HG03378 (cell line): ENCODE data around the gene BMP10.

Experiments
- ATAC-seq: cut with Tn5 transposase; IDR thresholded peaks from one replicate; pipeline ENCODE4 v1.9.1; 2021; ENCODE audit warnings: mild to moderate bottlenecking, moderate library complexity; ENCODE audit not compliant: unreplicated experiment

BMP10 gene

DNA sequence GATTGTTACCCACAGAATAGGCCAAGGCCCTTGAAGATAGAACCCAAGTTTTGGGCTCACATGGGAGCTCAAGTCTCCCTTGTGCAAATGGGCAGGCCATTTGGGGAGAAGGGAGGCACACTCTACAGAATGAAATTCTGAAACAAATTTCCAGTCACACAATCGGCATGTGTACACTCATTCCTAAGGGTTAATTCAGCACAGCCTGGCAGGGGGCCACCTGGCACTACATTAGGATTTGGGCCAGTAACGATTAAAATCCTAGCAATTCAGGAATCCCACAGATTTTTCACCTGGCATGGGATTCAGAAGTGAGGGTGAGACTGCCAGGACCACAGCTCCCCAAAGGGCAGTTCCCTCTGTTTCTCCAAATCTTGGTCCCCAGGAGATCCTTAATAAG is 46.4 kb downstream of the BMP10 start:
- ATAC-seq = no peak

DNA sequence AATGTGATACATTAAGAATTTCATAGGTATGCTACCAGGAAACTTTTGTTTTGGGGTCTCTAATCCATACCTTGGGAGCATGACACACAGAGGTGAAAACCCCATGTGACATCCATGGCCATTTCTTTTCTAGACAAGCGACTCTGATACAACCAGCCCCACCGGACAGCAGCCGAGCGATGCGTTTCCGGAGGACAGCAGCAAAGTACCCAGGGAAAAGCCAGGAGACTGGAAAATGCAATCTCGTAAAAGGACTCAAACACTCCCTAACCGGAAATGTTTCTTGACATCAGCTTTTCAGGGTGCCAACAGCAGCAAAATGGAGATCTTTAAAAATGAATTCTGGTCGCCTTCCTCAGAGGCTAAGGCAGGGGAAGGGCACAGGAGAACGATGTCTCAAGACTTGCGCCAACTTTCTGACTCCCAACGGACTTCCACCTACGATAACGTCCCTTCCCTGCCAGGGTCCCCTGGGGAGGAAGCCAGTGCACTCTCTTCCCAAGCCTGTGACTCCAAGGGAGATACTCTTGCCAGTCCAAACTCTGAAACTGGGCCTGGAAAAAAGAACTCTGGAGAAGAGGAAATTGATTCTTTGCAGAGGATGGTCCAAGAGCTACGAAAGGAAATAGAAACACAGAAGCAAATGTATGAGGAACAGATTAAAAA is 48.9 kb downstream of the BMP10 start:
- no peak for ATAC-seq

GRCh38 chr2:68819556-68819955 is 51.6 kb downstream of the BMP10 start:
- no peak for ATAC-seq

- no peak for ATAC-seq
Measured at GRCh38 chr2:68817306-68817705, 53.9 kb downstream of the BMP10 start.
